ENCODE measurements around the gene GPM6B.

Gene GPM6B

DNA sequence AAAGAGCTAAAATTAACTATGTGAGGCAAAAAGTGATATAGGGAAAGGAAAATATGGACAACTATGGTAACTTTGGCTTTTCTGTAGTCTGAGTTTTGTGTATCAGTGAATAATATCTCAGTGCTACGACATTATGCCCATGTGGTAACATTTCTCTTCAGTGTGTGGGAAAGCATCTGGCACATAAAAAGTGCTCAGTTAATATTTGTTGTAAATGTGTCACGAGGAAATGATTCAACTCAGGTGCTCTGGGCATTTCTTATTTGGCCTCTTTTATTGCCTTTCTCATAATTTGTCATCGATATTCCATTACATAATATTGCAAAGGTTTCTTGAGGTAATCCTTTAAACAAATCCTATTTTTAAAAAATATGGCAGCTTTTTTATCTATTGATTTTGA is 64.8 kb downstream of the GPM6B start:
- no peak for DNase-seq (ENCODE audit: low read depth)
- TF ChIP-seq, protein P1, sequence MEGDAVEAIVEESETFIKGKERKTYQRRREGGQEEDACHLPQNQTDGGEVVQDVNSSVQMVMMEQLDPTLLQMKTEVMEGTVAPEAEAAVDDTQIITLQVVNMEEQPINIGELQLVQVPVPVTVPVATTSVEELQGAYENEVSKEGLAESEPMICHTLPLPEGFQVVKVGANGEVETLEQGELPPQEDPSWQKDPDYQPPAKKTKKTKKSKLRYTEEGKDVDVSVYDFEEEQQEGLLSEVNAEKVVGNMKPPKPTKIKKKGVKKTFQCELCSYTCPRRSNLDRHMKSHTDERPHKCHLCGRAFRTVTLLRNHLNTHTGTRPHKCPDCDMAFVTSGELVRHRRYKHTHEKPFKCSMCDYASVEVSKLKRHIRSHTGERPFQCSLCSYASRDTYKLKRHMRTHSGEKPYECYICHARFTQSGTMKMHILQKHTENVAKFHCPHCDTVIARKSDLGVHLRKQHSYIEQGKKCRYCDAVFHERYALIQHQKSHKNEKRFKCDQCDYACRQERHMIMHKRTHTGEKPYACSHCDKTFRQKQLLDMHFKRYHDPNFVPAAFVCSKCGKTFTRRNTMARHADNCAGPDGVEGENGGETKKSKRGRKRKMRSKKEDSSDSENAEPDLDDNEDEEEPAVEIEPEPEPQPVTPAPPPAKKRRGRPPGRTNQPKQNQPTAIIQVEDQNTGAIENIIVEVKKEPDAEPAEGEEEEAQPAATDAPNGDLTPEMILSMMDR (IDR thresholded peaks at IDR 0.05; ENCODE audit: control insufficient read depth, extremely low read depth, insufficient read depth) = no peak
- no peak overlapping the region for H3K4me3 ChIP-seq (ENCODE audit: low read depth, low read length)

GRCh38 chrX:13750812-13751211 is 66.1 kb downstream of the GPM6B start:
- TF ChIP-seq, protein P1 (IDR thresholded peaks at IDR 0.05; ENCODE audit: control insufficient read depth, extremely low read depth, insufficient read depth) = no peak
- H3K4me3 ChIP-seq (ENCODE audit: low read depth, low read length) = no peak overlapping the region
- DNase-seq (ENCODE audit: low read depth) = no peak

DNA sequence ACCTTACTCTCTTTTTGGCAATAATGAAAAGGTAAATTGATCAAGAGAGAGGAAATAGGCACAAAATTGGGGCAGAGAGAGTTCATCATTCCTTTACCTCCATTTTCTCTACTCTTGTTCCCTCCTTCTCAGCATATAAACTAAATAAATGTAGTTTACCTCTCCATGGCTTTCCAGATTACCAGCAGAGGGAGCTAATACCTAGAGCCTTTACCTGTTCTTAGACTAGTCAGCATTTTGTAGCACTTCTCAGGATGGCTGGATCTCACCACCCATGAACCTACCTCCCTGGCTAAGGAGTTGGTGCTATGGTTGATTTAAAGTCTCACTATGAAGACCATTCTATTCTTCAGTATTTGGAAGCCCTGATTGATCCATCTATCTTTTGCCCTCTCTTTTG is 66.7 kb downstream of the GPM6B start:
- TF ChIP-seq, protein P1 (IDR thresholded peaks at IDR 0.05; ENCODE audit: control insufficient read depth, extremely low read depth, insufficient read depth) = peak; percentile 45
- no peak overlapping the region for H3K4me3 ChIP-seq (ENCODE audit: low read depth, low read length)
- no peak for DNase-seq (ENCODE audit: low read depth)

- DNase-seq (ENCODE audit: low read depth) = no peak
- TF ChIP-seq, protein P1 (IDR thresholded peaks at IDR 0.05; ENCODE audit: control insufficient read depth, extremely low read depth, insufficient read depth) = no peak
- H3K4me3 ChIP-seq (ENCODE audit: low read depth, low read length) = no peak overlapping the region
These were observed 68.4 kb downstream of the GPM6B start for GRCh38 chrX:13748486-13748885.

GRCh38 chrX:13747836-13748235 is 69.1 kb downstream of the GPM6B start:
- TF ChIP-seq, protein P1 (IDR thresholded peaks at IDR 0.05; ENCODE audit: control insufficient read depth, extremely low read depth, insufficient read depth) = peak; percentile 25; the same call in 1 of the 2 replicates
- no peak overlapping the region for H3K4me3 ChIP-seq (ENCODE audit: low read depth, low read length)
- no peak for DNase-seq (ENCODE audit: low read depth)

- H3K4me3 ChIP-seq (ENCODE audit: low read depth, low read length) = no peak overlapping the region
- DNase-seq (ENCODE audit: low read depth) = no peak
- TF ChIP-seq, protein P1 (IDR thresholded peaks at IDR 0.05; ENCODE audit: control insufficient read depth, extremely low read depth, insufficient read depth) = no peak
These were observed 74.3 kb downstream of the GPM6B start for GRCh38 chrX:13742397-13743176.

DNA sequence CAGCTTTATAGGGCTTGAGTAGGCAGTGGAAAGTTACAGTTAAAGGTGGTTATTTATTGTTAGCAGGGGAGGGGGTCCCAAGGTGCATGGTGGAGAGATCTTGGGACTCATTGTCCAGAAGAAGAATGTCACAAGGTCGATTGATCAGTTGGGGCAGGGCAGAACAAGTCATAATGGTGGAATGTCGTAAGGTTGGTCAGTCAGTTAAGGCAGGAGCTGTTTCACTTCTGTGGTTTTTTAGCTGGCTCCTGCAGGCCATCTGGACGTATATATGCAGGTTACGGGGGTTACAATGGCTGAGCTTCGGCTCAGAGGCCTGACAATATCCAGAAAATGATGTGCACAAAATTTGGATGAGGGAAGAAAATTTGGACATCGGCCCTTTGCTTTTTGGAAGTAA is 75.2 kb downstream of the GPM6B start:
- DNase-seq (ENCODE audit: low read depth) = no peak
- no peak overlapping the region for H3K4me3 ChIP-seq (ENCODE audit: low read depth, low read length)
- TF ChIP-seq, protein P1 (IDR thresholded peaks at IDR 0.05; ENCODE audit: control insufficient read depth, extremely low read depth, insufficient read depth) = no peak
